HG03045 (cell line): Measurements from ENCODE around the gene DAZAP1.

Experiments used
- ATAC-seq: cut with Tn5 transposase; IDR thresholded peaks from one replicate; pipeline ENCODE4 v1.9.1; 2021; ENCODE audit warnings: mild to moderate bottlenecking, moderate library complexity; ENCODE audit not compliant: unreplicated experiment

The DAZAP1 gene

GRCh38 chr19:1393841-1394240 is 13.5 kb upstream of the DAZAP1 start:
- no peak for ATAC-seq

GRCh38 chr19:1394252-1395193 is 12.9 kb upstream of the DAZAP1 start:
- ATAC-seq = no peak

GRCh38 chr19:1395194-1396018 is 12.0 kb upstream of the DAZAP1 start:
- ATAC-seq = no peak

- ATAC-seq = no peak
Measured at GRCh38 chr19:1396019-1396767, 11.2 kb upstream of the DAZAP1 start.

GRCh38 chr19:1396768-1397679 is 10.4 kb upstream of the DAZAP1 start:
- no peak for ATAC-seq

- no peak for ATAC-seq
Measured at GRCh38 chr19:1397838-1398237, 9.5 kb upstream of the DAZAP1 start.

- ATAC-seq = no peak
Measured at GRCh38 chr19:1399079-1399478, 8.3 kb upstream of the DAZAP1 start.

GRCh38 chr19:1399745-1400144 is 7.6 kb upstream of the DAZAP1 start:
- no peak for ATAC-seq

- no peak for ATAC-seq
Measured at GRCh38 chr19:1400281-1401137, 6.9 kb upstream of the DAZAP1 start.

GRCh38 chr19:1401138-1401888 is 6.1 kb upstream of the DAZAP1 start, which contains the start of gene GAMT:
Gene GAMT (minus strand): TSS chr19:1401542. CDS start chr19:1401476, 66 bp downstream.
- no peak for ATAC-seq

GRCh38 chr19:1401889-1402217 is 5.5 kb upstream of the DAZAP1 start:
- no peak for ATAC-seq

GRCh38 chr19:1402411-1403070 is 4.8 kb upstream of the DAZAP1 start:
- no peak for ATAC-seq

- peak; percentile 73 for ATAC-seq
Measured at GRCh38 chr19:1406774-1407527, 435 bp upstream of the DAZAP1 start.

- ATAC-seq = peak; percentile 3
Measured at GRCh38 chr19:1408300-1409203, 1.2 kb downstream of the DAZAP1 start.

- ATAC-seq = no peak
Measured at GRCh38 chr19:1409204-1410005, 2.0 kb downstream of the DAZAP1 start.
